Inflammatory macrophage treated with lipopolysaccharide for 1 hour (primary cell): Measurements from ENCODE around the gene RXFP3.
A peak's percentile ranks its signal among the peaks of the same experiment; 100 is the strongest.
"Not testable (repeated sequence)": the region's sequence is repeated elsewhere in the genome, so short reads cannot be mapped to it uniquely, and the experiment has no call there.

Experiments
- DNase-seq, 2 donors: peaks; one replicate each; pipeline ENCODE4 v3.0.0-alpha.2; 2020 to 2022

The RXFP3 gene

GRCh38 chr5:33936004-33936380 lies 194 bp upstream of the RXFP3 start:
- no peak for DNase-seq

- DNase-seq, result no peak
Measured at GRCh38 chr5:33937017-33937706, 976 bp downstream of the RXFP3 start.

- DNase-seq, result no peak
Measured at GRCh38 chr5:33937707-33938506, 1.7 kb downstream of the RXFP3 start.

GRCh38 chr5:33938507-33938796 lies 2.3 kb downstream of the RXFP3 start:
- DNase-seq, result no peak

GRCh38 chr5:33938881-33939280 lies 2.7 kb downstream of the RXFP3 start:
- no peak for DNase-seq

GRCh38 chr5:33939556-33940262 lies 3.5 kb downstream of the RXFP3 start:
- DNase-seq, result no peak

GRCh38 chr5:33941090-33941489 lies 4.9 kb downstream of the RXFP3 start:
- no peak for DNase-seq

- no peak for DNase-seq
Measured at GRCh38 chr5:33944543-33945132, 8.5 kb downstream of the RXFP3 start.

GRCh38 chr5:33952175-33952574 lies 16.0 kb downstream of the RXFP3 start:
- not testable (repeated sequence) for DNase-seq

- no peak for DNase-seq
Measured at GRCh38 chr5:33957577-33958150, 21.5 kb downstream of the RXFP3 start.

GRCh38 chr5:33958176-33958575 lies 22.0 kb downstream of the RXFP3 start:
- DNase-seq, result no peak

GRCh38 chr5:33964132-33964700 lies 28.0 kb downstream of the RXFP3 start:
- DNase-seq, result peak; percentile 1 to 15

GRCh38 chr5:33966805-33967204 lies 30.6 kb downstream of the RXFP3 start:
- no peak for DNase-seq

- DNase-seq, result no peak
Measured at GRCh38 chr5:33968211-33969005, 32.2 kb downstream of the RXFP3 start.

- no peak for DNase-seq
Measured at GRCh38 chr5:33969572-33970452, 33.6 kb downstream of the RXFP3 start.

- no peak for DNase-seq
Measured at GRCh38 chr5:33973271-33973670, 37.1 kb downstream of the RXFP3 start.

GRCh38 chr5:33975852-33976251 lies 39.7 kb downstream of the RXFP3 start:
- no peak for DNase-seq

- no peak for DNase-seq
Measured at GRCh38 chr5:33976307-33976706, 40.1 kb downstream of the RXFP3 start.

- no peak for DNase-seq
Measured at GRCh38 chr5:33978306-33978705, 42.1 kb downstream of the RXFP3 start.

GRCh38 chr5:33980030-33980429 lies 43.8 kb downstream of the RXFP3 start:
- DNase-seq, result no peak
